IMR-90 (cell line): Measurements from ENCODE around the gene PLCG1. TPM values are rescaled to one million over a fixed set of nuclear protein-coding genes. Genes with fewer than 3 reads are reported as not detected.

Experiments
- ATAC-seq: fragments of 200-7000 bp; cut with Tn5 transposase; 2 replicates; pipeline ENCODE4 v1.9.1; 2020; ENCODE audit warnings: low read depth, mild to moderate bottlenecking, moderate library complexity
- BruUV-seq: library from RNA; stranded (reverse); fragments of 400-500 nt; replicated peaks from 2 replicates; lab custom pipeline; 2021; lab: Mats Ljungman, UMichigan
- CTCF ChIA-PET: fragments of 300-600 bp; formaldehyde crosslinking; extraction: SDS; loops from one replicate; lab custom pipeline; 2021; ENCODE audit warnings: antibody characterized with exemption; lab: Yijun Ruan, JAX
- POLR2A ChIA-PET: fragments of 300-600 bp; sonication (Branson Sonifier 250); formaldehyde crosslinking; loops from one replicate; lab custom pipeline; 2022; ENCODE audit warnings: antibody characterized with exemption; ENCODE audit not compliant: unreplicated experiment; lab: Charles Lee
- DNase-seq: peaks from one replicate; pipeline ENCODE4 v3.0.0; 2013
- H2AFZ ChIP-seq: replicated peaks from 2 replicates; pipeline ENCODE3; 2013; ENCODE audit warnings: low read length, mild to moderate bottlenecking; ENCODE audit not compliant: poor library complexity
- H2AK5ac ChIP-seq: 2 replicates; pipeline ENCODE4 v1.6.1; 2013; ENCODE audit warnings: low read depth, low read length, inconsistent platforms
- H2AK9ac ChIP-seq: replicated peaks from 2 replicates; pipeline ENCODE3; 2013; ENCODE audit warnings: mild to moderate bottlenecking, low read depth, low read length, moderate library complexity; ENCODE audit not compliant: poor library complexity
- H2BK120ac ChIP-seq: 2 replicates; pipeline ENCODE4 v1.6.1; 2013; ENCODE audit warnings: low read depth, low read length, inconsistent platforms
- H2BK15ac ChIP-seq: 3 replicates; pipeline ENCODE4 v1.6.1; 2013; ENCODE audit warnings: low read depth, low read length, inconsistent platforms
- H2BK20ac ChIP-seq: 2 replicates; pipeline ENCODE4 v1.6.1; 2013; ENCODE audit warnings: low read depth, mild to moderate bottlenecking, inconsistent platforms, low read length, moderate library complexity
- H2BK5ac ChIP-seq: 2 replicates; pipeline ENCODE4 v1.6.1; 2013; ENCODE audit warnings: mild to moderate bottlenecking, low read depth, low read length, inconsistent platforms; ENCODE audit not compliant: poor library complexity, severe bottlenecking
- H3K14ac ChIP-seq: replicated peaks from 2 replicates; pipeline ENCODE4 v1.6.1; 2013; ENCODE audit warnings: low read depth, low read length, inconsistent platforms
- H3K18ac ChIP-seq: 2 replicates; pipeline ENCODE4 v1.6.1; 2013; ENCODE audit warnings: low read depth, low read length, control low read depth
- H3K23ac ChIP-seq: 2 replicates; pipeline ENCODE4 v1.6.1; 2013; ENCODE audit warnings: low read depth, low read length, inconsistent platforms
- H3K27ac ChIP-seq: 2 replicates; pipeline ENCODE4 v1.5.1; 2013; ENCODE audit warnings: mild to moderate bottlenecking, control low read depth, low read length; ENCODE audit not compliant: insufficient read depth
- H3K27me3 ChIP-seq: 2 replicates; pipeline ENCODE4 v1.6.1; 2013; ENCODE audit warnings: low read length; ENCODE audit not compliant: control insufficient read depth, insufficient read depth
- H3K36me3 ChIP-seq: 2 replicates; pipeline ENCODE4 v1.6.1; 2013; ENCODE audit warnings: low read length, mixed read lengths; ENCODE audit not compliant: control insufficient read depth, insufficient read depth
- H3K4ac ChIP-seq: 2 replicates; pipeline ENCODE4 v1.6.1; 2013; ENCODE audit warnings: low read depth, low read length, inconsistent platforms
- H3K4me1 ChIP-seq: 2 replicates; pipeline ENCODE4 v1.6.1; 2013; ENCODE audit warnings: low read length, mixed read lengths; ENCODE audit not compliant: control insufficient read depth, insufficient read depth
- H3K4me2 ChIP-seq: 2 replicates; pipeline ENCODE4 v1.6.1; 2013; ENCODE audit warnings: low read depth, mild to moderate bottlenecking, control low read depth, low read length, moderate library complexity
- H3K4me3 ChIP-seq: 2 replicates; pipeline ENCODE4 v1.5.1; 2013; ENCODE audit warnings: low read depth, mild to moderate bottlenecking, control low read depth, low read length, moderate library complexity; ENCODE audit not compliant: insufficient read depth
- H3K56ac ChIP-seq: 2 replicates; pipeline ENCODE4 v1.6.1; 2013; ENCODE audit warnings: low read length, inconsistent platforms; ENCODE audit not compliant: insufficient read depth; ENCODE audit errors: extremely low read depth
- H3K79me1 ChIP-seq, 2 experiments: 2 replicates each; pipeline ENCODE4 v1.6.1; 2013; ENCODE audit warnings: low read length in 2 of 2, inconsistent platforms in 1 of 2, low read depth in 1 of 2
- H3K9ac ChIP-seq: 2 replicates; pipeline ENCODE4 v1.6.1; 2013; ENCODE audit warnings: low read depth, low read length, control low read depth
- H3K9me1 ChIP-seq: 2 replicates; pipeline ENCODE4 v1.6.1; 2013; ENCODE audit warnings: low read length, inconsistent platforms; ENCODE audit not compliant: insufficient read depth
- H3K9me3 ChIP-seq: 2 replicates; pipeline ENCODE4 v1.6.1; 2013; ENCODE audit warnings: low read length; ENCODE audit not compliant: control insufficient read depth, insufficient read depth
- H4K20me1 ChIP-seq: 2 replicates; pipeline ENCODE4 v1.6.1; 2013; ENCODE audit warnings: low read length, inconsistent platforms; ENCODE audit not compliant: insufficient read depth
- H4K5ac ChIP-seq: 2 replicates; pipeline ENCODE4 v1.6.1; 2013; ENCODE audit warnings: mild to moderate bottlenecking, low read depth, low read length, control low read depth
- H4K8ac ChIP-seq, 2 experiments: 2 replicates each; pipeline ENCODE4 v1.6.1; 2013; ENCODE audit warnings: low read depth in 2 of 2, low read length in 2 of 2, control low read depth in 1 of 2, inconsistent platforms in 1 of 2
- H4K91ac ChIP-seq: 2 replicates; pipeline ENCODE4 v1.6.1; 2013; ENCODE audit warnings: low read depth, low read length, inconsistent platforms; ENCODE audit not compliant: insufficient read depth
- BHLHE40 ChIP-seq: fragments of 150-350 bp; IDR thresholded peaks from 2 replicates; pipeline ENCODE4 v1.6.1; 2016; ENCODE audit warnings: mild to moderate bottlenecking, low read depth, low read length
- CEBPB ChIP-seq: IDR thresholded peaks from 2 replicates; pipeline ENCODE4 v1.6.1; 2012; ENCODE audit warnings: low read depth, low read length, improper control_type of control experiment
- CHD1 ChIP-seq: IDR thresholded peaks from 2 replicates; pipeline ENCODE4 v1.6.1; 2012; ENCODE audit warnings: low read depth, low read length, improper control_type of control experiment
- CTCF ChIP-seq: conservative IDR thresholded peaks from 2 replicates; pipeline ENCODE4 v1.5.1; 2012; ENCODE audit warnings: mild to moderate bottlenecking, low read depth, low read length, improper control_type of control experiment
- ELK1 ChIP-seq: fragments of 150-350 bp; IDR thresholded peaks from 2 replicates; pipeline ENCODE4 v1.6.1; 2016; ENCODE audit warnings: low read depth, mild to moderate bottlenecking, low read length, moderate library complexity, borderline replicate concordance
- FOS ChIP-seq: fragments of 150-350 bp; IDR thresholded peaks from 2 replicates; pipeline ENCODE4 v1.6.1; 2016; ENCODE audit warnings: low read depth, low read length
- MAZ ChIP-seq: IDR thresholded peaks from 2 replicates; pipeline ENCODE4 v1.6.1; 2012; ENCODE audit warnings: low read depth, mild to moderate bottlenecking, low read length, improper control_type of control experiment, moderate library complexity, borderline replicate concordance
- NFE2L2 ChIP-seq: fragments of 150-350 bp; IDR thresholded peaks from 2 replicates; pipeline ENCODE4 v1.6.1; 2016; ENCODE audit warnings: low read depth, mild to moderate bottlenecking, low read length
- POLR2A ChIP-seq: IDR thresholded peaks from 2 replicates; pipeline ENCODE4 v1.6.1; 2012; ENCODE audit warnings: mild to moderate bottlenecking, low read depth, low read length
- RAD21 ChIP-seq: IDR thresholded peaks from 2 replicates; pipeline ENCODE4 v1.6.1; 2012; ENCODE audit warnings: low read length, improper control_type of control experiment
- RCOR1 ChIP-seq: IDR thresholded peaks from 2 replicates; pipeline ENCODE4 v1.6.1; 2012; ENCODE audit warnings: mild to moderate bottlenecking, low read length, improper control_type of control experiment; ENCODE audit not compliant: insufficient replicate concordance
- RFX5 ChIP-seq: IDR thresholded peaks from 2 replicates; pipeline ENCODE4 v1.8.0; 2012; ENCODE audit warnings: low read depth, mild to moderate bottlenecking, low read length, moderate library complexity
- SMC3 ChIP-seq: fragments of 150-350 bp; IDR thresholded peaks from 2 replicates; pipeline ENCODE4 v1.6.1; 2016; ENCODE audit warnings: low read depth, mild to moderate bottlenecking, antibody characterized with exemption, low read length, moderate library complexity
- WGBS, 2 experiments: methylation state at CpG; one replicate each; pipeline versions ENCODE4 v1.1.5 to v1.1.7; 2013; ENCODE audit warnings: missing lambda C conversion rate in 2 of 2; ENCODE audit not compliant: insufficient read length in 1 of 2; ENCODE audit errors: extremely low coverage in 2 of 2; 5-methylcytosine and 5-hydroxymethylcytosine counted together
- dilution Hi-C: fragments of 300-500 bp; cut with HindIII; formaldehyde crosslinking; loops from one replicate; pipeline ENCODE4 v1.14.3; 2018; ENCODE audit warnings: low sequenced_read_pairs; ENCODE audit not compliant: unreplicated experiment
- in situ Hi-C: fragments of 300-500 bp; cut with MboI; formaldehyde crosslinking; loops from 3 replicates; pipeline ENCODE4 v1.14.3; 2019; ENCODE audit warnings: low sequenced_read_pairs, inconsistent platforms, mixed read lengths
- intact Hi-C: fragments of 100-400 bp; cut with micrococcal nuclease; formaldehyde crosslinking; loops from 2 replicates; pipeline ENCODE4 v1.10.0; 2022
- polyA plus RNA-seq, 3 experiments: library from polyadenylated mRNA; depleted of rRNA; stranded (reverse); fragments of >200 nt; gene quantifications; 2 replicates each; pipeline ENCODE4 v1.2.3, GENCODE V29; 2012; ENCODE audit warnings: low replicate concordance in 1 of 3
- total RNA-seq: library from RNA; depleted of rRNA; stranded (reverse); fragments of >200 nt; gene quantifications from 2 replicates; pipeline ENCODE4 v1.2.3, GENCODE V29; 2012
- TF ChIP-seq, protein P1 (sequence below): fragments of 150-350 bp; IDR thresholded peaks from 2 replicates; pipeline ENCODE4 v1.6.1; 2017; ENCODE audit warnings: mild to moderate bottlenecking, antibody characterized with exemption, low read length, low read depth

PLCG1 gene
- total and polyA plus RNA-seq, 2 of the 4 experiments (the other 2 are of a cell fraction) = 59.1 to 69.1 TPM

DNA sequence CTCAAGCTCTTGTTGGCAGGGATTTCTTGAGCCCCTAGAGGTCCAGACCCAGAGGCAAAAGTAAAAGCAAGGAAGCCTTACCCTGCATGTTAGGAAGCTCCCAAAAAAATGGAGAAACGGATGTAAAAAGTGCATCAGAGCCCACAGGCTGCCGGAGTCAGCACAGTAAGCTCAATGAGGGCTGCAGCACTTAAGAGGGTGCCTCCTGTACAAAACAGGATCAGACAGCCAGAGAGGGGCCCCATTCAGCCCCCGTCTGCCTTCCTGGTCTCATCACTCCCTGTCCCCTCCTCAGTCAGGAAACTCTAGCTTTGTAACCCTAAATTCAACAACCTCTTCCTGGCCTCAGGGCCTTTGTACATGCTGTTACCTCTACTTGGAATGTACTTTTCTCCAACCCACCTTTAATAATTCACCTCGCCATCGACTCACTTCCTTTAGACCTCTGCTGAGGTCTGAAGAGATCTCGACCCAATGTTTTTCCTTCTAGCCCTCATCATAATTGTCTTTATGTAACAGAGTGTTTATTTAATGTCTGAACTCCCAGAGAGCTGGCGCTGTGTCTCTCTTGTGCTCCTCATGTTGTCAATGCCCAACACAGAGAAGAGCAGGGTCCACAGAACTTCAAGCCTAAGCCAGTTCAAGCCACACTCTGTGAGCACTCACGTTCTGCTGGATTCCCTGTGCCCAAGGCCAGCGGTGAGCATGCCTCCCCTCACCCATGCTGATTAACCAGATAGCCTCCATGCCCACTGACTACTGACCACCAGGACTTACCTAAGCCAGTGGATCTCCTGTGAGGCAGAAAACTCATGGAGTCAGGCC, 2.8 kb upstream of the PLCG1 start:
- Histone ChIP-seq H3K27ac (no peak overlapping the region), H3K9me1 (peaks cover 10% of the 10 kb centered on the region; the same call in 1 of the 2 replicates), H2AFZ (no peak overlapping the region), H2AK9ac (no peak overlapping the region), H4K8ac (no peak overlapping the region), H3K18ac (no peak overlapping the region), H2BK120ac (no peak overlapping the region), H4K91ac (no peak overlapping the region), H2BK15ac (no peak overlapping the region), H2BK5ac (no peak overlapping the region), H3K56ac (no peak overlapping the region), H3K9me3 (no peaks in the 10 kb centered on the region), H3K4me2 (no peak overlapping the region), H3K27me3 (no peaks in the 10 kb centered on the region), H4K20me1 (peaks cover 13% of the 10 kb centered on the region), H4K5ac (no peak overlapping the region), H3K4me1 (peaks cover 9% of the 10 kb centered on the region), H3K79me1 (peaks cover 3 to 18% of the 10 kb centered on the region in 2 experiments; a peak in 2 of 4 replicates), H3K4me3 (no peak overlapping the region), H2AK5ac (no peak overlapping the region), H3K9ac (no peak overlapping the region), H3K4ac (no peak overlapping the region), H3K14ac (no peak overlapping the region), H3K36me3 (no peaks in the 10 kb centered on the region; the same call in 1 of the 2 replicates), H3K23ac (no peak overlapping the region), H2BK20ac (no peak overlapping the region)
- ChIA-PET POLR2A (no interaction called here), CTCF (interaction anchor here (0.9 to 2.0 kb wide), 5 partner anchors 10 to 276 kb away, joined by 3 to 9 read pairs (median 3); partner anchors contain the start of gene LPIN3)
- in situ Hi-C loops (no loop called here), intact Hi-C loops (loop anchor here (1.0 to 5.0 kb wide), 3 partner anchors 193 to 558 kb away; partner anchors contain the start of gene LPIN3), dilution Hi-C loops (no loop called here)
- no peak for ATAC-seq
- WGBS, 2 experiments = 85% methylated on average over 2 of the region's 9 CpGs; no CpG with 5 or more reads in 1 of the 2 experiments
- DNase-seq = no peak
- no TSS peak for BruUV-seq
- TF ChIP-seq FOS (no peak), SMC3 (no peak), CEBPB (no peak), CTCF (no peak), POLR2A (no peak), NFE2L2 (no peak), RFX5 (no peak), RAD21 (no peak), RCOR1 (no peak), CHD1 (no peak), BHLHE40 (no peak), MAZ (no peak), ELK1 (no peak)
- TF ChIP-seq, protein P1, sequence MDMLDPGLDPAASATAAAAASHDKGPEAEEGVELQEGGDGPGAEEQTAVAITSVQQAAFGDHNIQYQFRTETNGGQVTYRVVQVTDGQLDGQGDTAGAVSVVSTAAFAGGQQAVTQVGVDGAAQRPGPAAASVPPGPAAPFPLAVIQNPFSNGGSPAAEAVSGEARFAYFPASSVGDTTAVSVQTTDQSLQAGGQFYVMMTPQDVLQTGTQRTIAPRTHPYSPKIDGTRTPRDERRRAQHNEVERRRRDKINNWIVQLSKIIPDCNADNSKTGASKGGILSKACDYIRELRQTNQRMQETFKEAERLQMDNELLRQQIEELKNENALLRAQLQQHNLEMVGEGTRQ = no peak
